ENCODE data around the gene ZNF688. TPM values are rescaled to one million over a fixed set of nuclear protein-coding genes. Genes with fewer than 3 reads are reported as not detected.

Gene ZNF688
- total RNA-seq, 1 experiment from 2014 or later, result 16.2 TPM

Other genes with a start within 250 kb of the ZNF688 start
- gene CD2BP2, start 216.4 kb downstream of the ZNF688 start, total RNA-seq (2014; rRNA removed), result 65.6 and 67.6 TPM in 2 replicates
- 41.8 and 43.9 TPM in 2 replicates for gene TBC1D10B, start 201.2 kb downstream of the ZNF688 start, total RNA-seq (2014; rRNA removed)
- gene MYL11, start 196.9 kb downstream of the ZNF688 start, total RNA-seq (2014; rRNA removed), result 7.2 TPM in 1 of 2 replicates, not detected in the other
- 0.17 TPM in 1 of 2 replicates, not detected in the other for gene SEPTIN1, start 189.2 kb downstream of the ZNF688 start, total RNA-seq (2014; rRNA removed)
- 8.8 and 10.3 TPM in 2 replicates for gene ZNF48, start 176.3 kb downstream of the ZNF688 start, total RNA-seq (2014; rRNA removed)
- gene ZNF771, start 164.1 kb downstream of the ZNF688 start, total RNA-seq (2014; rRNA removed), result 19.7 and 19.9 TPM in 2 replicates
- gene DCTPP1, start 141.7 kb downstream of the ZNF688 start, total RNA-seq (2014; rRNA removed), result 31.7 and 33.6 TPM in 2 replicates
- 5.1 and 10.0 TPM in 2 replicates for gene SEPHS2, start 125.8 kb downstream of the ZNF688 start, total RNA-seq (2014; rRNA removed)
- not detected in 2 replicates for gene ITGAL, start 99.0 kb downstream of the ZNF688 start, total RNA-seq (2014; rRNA removed)
- 36.7 and 40.6 TPM in 2 replicates for gene ZNF768, start 45.1 kb downstream of the ZNF688 start, total RNA-seq (2014; rRNA removed)
- 13.3 TPM in 2 replicates for gene ZNF747, start 36.9 kb downstream of the ZNF688 start, total RNA-seq (2014; rRNA removed)
- 7.8 and 9.6 TPM in 2 replicates for gene ZNF764, start 13.3 kb downstream of the ZNF688 start, total RNA-seq (2014; rRNA removed)
- gene ZNF785, start 14.0 kb upstream of the ZNF688 start, total RNA-seq (2014; rRNA removed), result 8.5 and 9.6 TPM in 2 replicates
- gene ZNF689, start 38.7 kb upstream of the ZNF688 start, total RNA-seq (2014; rRNA removed), result 8.7 and 12.5 TPM in 2 replicates
- gene PRR14, start 79.2 kb upstream of the ZNF688 start, total RNA-seq (2014; rRNA removed), result 9.3 and 12.7 TPM in 2 replicates
- gene FBRS, start 86.7 kb upstream of the ZNF688 start, total RNA-seq (2014; rRNA removed), result 20.1 and 23.0 TPM in 2 replicates
- gene SRCAP, start 127.5 kb upstream of the ZNF688 start, total RNA-seq (2014; rRNA removed), result 10.3 and 16.1 TPM in 2 replicates
- 39.8 and 42.3 TPM in 2 replicates for gene PHKG2, start 176.7 kb upstream of the ZNF688 start, total RNA-seq (2014; rRNA removed)
- 4.0 and 5.1 TPM in 2 replicates for gene CFAP119, start 190.3 kb upstream of the ZNF688 start, total RNA-seq (2014; rRNA removed)
- gene RNF40, start 190.6 kb upstream of the ZNF688 start, total RNA-seq (2014; rRNA removed), result 102 and 105 TPM in 2 replicates
- gene ZNF629, start 215.5 kb upstream of the ZNF688 start, total RNA-seq (2014; rRNA removed), result 20.8 and 21.0 TPM in 2 replicates